22Rv1 (cell line): ENCODE results near the gene SLC1A7.

Experiments
- H3K27ac ChIP-seq: fragments of 450-650 bp; 2 replicates; pipeline ENCODE4 v1.5.1; 2017
- ZFX ChIP-seq: fragments of 450-650 bp; IDR thresholded peaks from 2 replicates; pipeline ENCODE4 v1.6.1; 2017; ENCODE audit warnings: antibody characterized with exemption, borderline replicate concordance
- TF ChIP-seq, protein P1 (sequence below): fragments of 450-650 bp; IDR thresholded peaks from 2 replicates; pipeline ENCODE4 v1.5.1; 2017; ENCODE audit warnings: mild to moderate bottlenecking

SLC1A7 gene

DNA sequence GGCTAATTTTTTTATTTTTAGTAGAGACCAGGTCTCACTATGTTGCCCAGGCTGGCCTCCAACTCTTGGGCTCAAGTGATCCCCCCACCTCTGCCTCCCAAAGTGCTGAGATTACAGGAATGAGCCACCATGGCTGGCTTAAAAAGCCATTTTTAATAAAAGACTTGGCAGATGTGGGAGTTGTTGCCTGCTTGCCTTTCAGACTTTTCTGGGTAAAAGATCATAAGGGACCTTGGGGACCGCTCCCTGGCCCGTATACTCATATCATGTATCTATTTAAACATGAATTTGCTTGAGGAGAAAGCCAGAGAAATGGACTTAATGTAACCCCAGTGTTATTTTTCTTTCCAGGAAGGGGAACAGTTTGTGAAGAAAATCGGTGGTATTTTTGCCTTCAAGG lies 103.9 kb downstream of the SLC1A7 start:
- TF ChIP-seq ZFX: no peak
- TF ChIP-seq, protein P1, sequence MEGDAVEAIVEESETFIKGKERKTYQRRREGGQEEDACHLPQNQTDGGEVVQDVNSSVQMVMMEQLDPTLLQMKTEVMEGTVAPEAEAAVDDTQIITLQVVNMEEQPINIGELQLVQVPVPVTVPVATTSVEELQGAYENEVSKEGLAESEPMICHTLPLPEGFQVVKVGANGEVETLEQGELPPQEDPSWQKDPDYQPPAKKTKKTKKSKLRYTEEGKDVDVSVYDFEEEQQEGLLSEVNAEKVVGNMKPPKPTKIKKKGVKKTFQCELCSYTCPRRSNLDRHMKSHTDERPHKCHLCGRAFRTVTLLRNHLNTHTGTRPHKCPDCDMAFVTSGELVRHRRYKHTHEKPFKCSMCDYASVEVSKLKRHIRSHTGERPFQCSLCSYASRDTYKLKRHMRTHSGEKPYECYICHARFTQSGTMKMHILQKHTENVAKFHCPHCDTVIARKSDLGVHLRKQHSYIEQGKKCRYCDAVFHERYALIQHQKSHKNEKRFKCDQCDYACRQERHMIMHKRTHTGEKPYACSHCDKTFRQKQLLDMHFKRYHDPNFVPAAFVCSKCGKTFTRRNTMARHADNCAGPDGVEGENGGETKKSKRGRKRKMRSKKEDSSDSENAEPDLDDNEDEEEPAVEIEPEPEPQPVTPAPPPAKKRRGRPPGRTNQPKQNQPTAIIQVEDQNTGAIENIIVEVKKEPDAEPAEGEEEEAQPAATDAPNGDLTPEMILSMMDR: no peak
- H3K27ac ChIP-seq: no peak overlapping the region
